CD14-positive monocyte (primary cell): ENCODE data around the gene PRTN3. TPM values are rescaled to one million over a fixed set of nuclear protein-coding genes. Genes with fewer than 3 reads are reported as not detected.

ENCODE experiments used
- DNase-seq, 3 donors: peaks; one replicate each; pipeline ENCODE4 v3.0.0-alpha.2; 2011 to 2022
- H2AFZ ChIP-seq: 2 replicates; pipeline ENCODE4 v1.6.0; 2012; ENCODE audit warnings: mild to moderate bottlenecking, low read depth, low read length, inconsistent platforms; ENCODE audit not compliant: insufficient read depth, poor library complexity, severe bottlenecking
- H3K27ac ChIP-seq, 2 donors: 1 replicate in 1 of 2; 2 replicates in 1 of 2; pipeline ENCODE4 v1.5.1; 2012 to 2013; ENCODE audit warnings: low read length in 2 of 2, control low read depth in 1 of 2, inconsistent platforms in 1 of 2, low read depth in 1 of 2, mild to moderate bottlenecking in 1 of 2
- H3K27me3 ChIP-seq, 2 donors: one replicate each; pipeline versions ENCODE4 v1.6.0 to v1.6.1; 2011 to 2013; ENCODE audit warnings: low read length in 2 of 2; ENCODE audit not compliant: control insufficient read depth in 2 of 2, insufficient read depth in 2 of 2
- H3K36me3 ChIP-seq, 2 donors: replicated peaks in 1 of 2; 1 replicate in 1 of 2; 2 replicates in 1 of 2; pipeline versions ENCODE4 v1.5.1 to v1.6.1; 2012 to 2013; ENCODE audit warnings: low read length in 2 of 2, control low read depth in 1 of 2, inconsistent platforms in 1 of 2, mild to moderate bottlenecking in 1 of 2; ENCODE audit not compliant: insufficient read depth in 2 of 2, control insufficient read depth in 1 of 2
- H3K4me1 ChIP-seq, 2 donors: 1 replicate in 1 of 2; 2 replicates in 1 of 2; pipeline versions ENCODE4 v1.5.1 to v1.6.1; 2012 to 2013; ENCODE audit warnings: low read length in 2 of 2, control low read depth in 1 of 2, inconsistent platforms in 1 of 2, mild to moderate bottlenecking in 1 of 2, moderate library complexity in 1 of 2; ENCODE audit not compliant: insufficient read depth in 2 of 2, control insufficient read depth in 1 of 2
- H3K4me2 ChIP-seq: replicated peaks from 2 replicates; pipeline ENCODE3; 2012; ENCODE audit warnings: low read length, moderate library complexity, mild to moderate bottlenecking; ENCODE audit not compliant: poor library complexity, severe bottlenecking; ENCODE audit errors: extremely low read depth
- H3K4me3 ChIP-seq, 3 experiments: fragments of 200-600 bp in 1 of 3; sonication (generic) in 1 of 3; replicated peaks in 1 of 3; 1 replicate in 2 of 3; 2 replicates in 1 of 3; pipeline ENCODE4 v1.5.1; 2011 to 2013; ENCODE audit warnings: low read length in 3 of 3, mild to moderate bottlenecking in 3 of 3, control low read depth in 2 of 3, low read depth in 2 of 3, inconsistent platforms in 1 of 3, moderate library complexity in 1 of 3
- H3K79me2 ChIP-seq: 2 replicates; pipeline ENCODE4 v1.6.0; 2012; ENCODE audit warnings: mild to moderate bottlenecking, control low read depth, inconsistent platforms, low read length, moderate library complexity; ENCODE audit not compliant: insufficient read depth
- H3K9ac ChIP-seq: 2 replicates; pipeline ENCODE4 v1.6.0; 2017; ENCODE audit warnings: low read length, mild to moderate bottlenecking; ENCODE audit not compliant: insufficient read depth, poor library complexity, severe bottlenecking
- H3K9me3 ChIP-seq, 2 donors: replicated peaks in 1 of 2; 1 replicate in 1 of 2; 2 replicates in 1 of 2; pipeline versions ENCODE4 v1.5.1 to v1.6.1; 2012 to 2013; ENCODE audit warnings: low read length in 2 of 2, control low read depth in 1 of 2; ENCODE audit not compliant: control insufficient read depth in 1 of 2, insufficient read depth in 1 of 2
- H4K20me1 ChIP-seq: 2 replicates; pipeline ENCODE4 v1.6.0; 2012; ENCODE audit warnings: mild to moderate bottlenecking, low read length, control low read depth, moderate library complexity; ENCODE audit not compliant: insufficient read depth
- H3K27ac Mint-ChIP-seq, 7 donors: one replicate each; pipeline ENCODE4 v1.8.0; 2020; ENCODE audit warnings: mild to moderate bottlenecking in 7 of 7, mixed read lengths in 7 of 7, moderate library complexity in 6 of 7, inconsistent platforms in 2 of 7
- H3K27me3 Mint-ChIP-seq, 3 donors: one replicate each; pipeline ENCODE4 v1.8.0; 2021 to 2022; ENCODE audit warnings: low read depth in 3 of 3, mild to moderate bottlenecking in 3 of 3, mixed read lengths in 3 of 3, moderate library complexity in 3 of 3, inconsistent platforms in 1 of 3
- H3K36me3 Mint-ChIP-seq, 2 donors: one replicate each; pipeline ENCODE4 v1.8.0; 2020; ENCODE audit warnings: mixed read lengths in 2 of 2, inconsistent platforms in 1 of 2, mild to moderate bottlenecking in 1 of 2
- H3K4me1 Mint-ChIP-seq: one replicate; pipeline ENCODE4 v1.8.0; 2020; ENCODE audit warnings: mild to moderate bottlenecking, mixed read lengths
- H3K4me3 Mint-ChIP-seq, 2 donors: one replicate each; pipeline ENCODE4 v1.8.0; 2020; ENCODE audit warnings: mild to moderate bottlenecking in 2 of 2, mixed read lengths in 2 of 2, moderate library complexity in 1 of 2
- H3K9me3 Mint-ChIP-seq, 7 donors: one replicate each; pipeline ENCODE4 v1.8.0; 2020 to 2022; ENCODE audit warnings: mixed read lengths in 7 of 7, mild to moderate bottlenecking in 6 of 7, moderate library complexity in 6 of 7, inconsistent platforms in 2 of 7
- WGBS: methylation state at CpG from one replicate; pipeline ENCODE4 v1.1.5; 2013; ENCODE audit warnings: missing lambda C conversion rate; ENCODE audit not compliant: insufficient coverage; 5-methylcytosine and 5-hydroxymethylcytosine counted together
- intact Hi-C, 2 donors: fragments of 100-400 bp; cut with micrococcal nuclease; formaldehyde crosslinking; loops; one replicate each; pipeline versions ENCODE4 v1.15.0 to v1.15.1; 2023
- polyA minus RNA-seq: library from RNA; depleted of rRNA, polyadenylated mRNA; stranded (reverse); fragments of >200 nt; gene quantifications from 2 replicates; pipeline ENCODE4 v1.2.3, GENCODE V29; 2012
- polyA plus RNA-seq, 3 donors: library from polyadenylated mRNA; depleted of rRNA in 1 of 3; unstranded in 2 of 3; stranded (reverse) in 1 of 3; fragments of 300-500 nt in 2 of 3; fragments of >200 nt in 1 of 3; fragmentation: Illumina TruSeq in 2 of 3; gene quantifications; 1 replicate in 2 of 3; 2 replicates in 1 of 3; pipeline ENCODE4 v1.2.3, GENCODE V29; 2012 to 2021
- total RNA-seq, 12 experiments: library from RNA in 1 of 12; stranded (reverse) in 1 of 12; fragments of 120-200 nt in 1 of 12; gene quantifications; one replicate each; pipeline ENCODE4 v1.2.4 and lab custom pipeline; 2013 to 2026; ENCODE audit warnings: mixed read lengths in 6 of 12, inconsistent platforms in 1 of 12
- TF ChIP-seq, protein P1 (sequence below): fragments of 200-600 bp; IDR thresholded peaks from one replicate; pipeline ENCODE4 v1.8.0; 2022; ENCODE audit warnings: antibody characterized with exemption, mild to moderate bottlenecking

The PRTN3 gene, protein sequence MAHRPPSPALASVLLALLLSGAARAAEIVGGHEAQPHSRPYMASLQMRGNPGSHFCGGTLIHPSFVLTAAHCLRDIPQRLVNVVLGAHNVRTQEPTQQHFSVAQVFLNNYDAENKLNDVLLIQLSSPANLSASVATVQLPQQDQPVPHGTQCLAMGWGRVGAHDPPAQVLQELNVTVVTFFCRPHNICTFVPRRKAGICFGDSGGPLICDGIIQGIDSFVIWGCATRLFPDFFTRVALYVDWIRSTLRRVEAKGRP
- total RNA-seq (2013), result not detected
- polyA plus RNA-seq (under 1 TPM in 1 of 3 donors, not detected in 2; 0.11 TPM), polyA minus RNA-seq (0.69 TPM in 1 of 2 replicates, not detected in the other), total RNA-seq (lab: John Stamatoyannopoulos, UW) (0 to 0.29 (median 0.08) reads per million in 11 experiments)

DNA sequence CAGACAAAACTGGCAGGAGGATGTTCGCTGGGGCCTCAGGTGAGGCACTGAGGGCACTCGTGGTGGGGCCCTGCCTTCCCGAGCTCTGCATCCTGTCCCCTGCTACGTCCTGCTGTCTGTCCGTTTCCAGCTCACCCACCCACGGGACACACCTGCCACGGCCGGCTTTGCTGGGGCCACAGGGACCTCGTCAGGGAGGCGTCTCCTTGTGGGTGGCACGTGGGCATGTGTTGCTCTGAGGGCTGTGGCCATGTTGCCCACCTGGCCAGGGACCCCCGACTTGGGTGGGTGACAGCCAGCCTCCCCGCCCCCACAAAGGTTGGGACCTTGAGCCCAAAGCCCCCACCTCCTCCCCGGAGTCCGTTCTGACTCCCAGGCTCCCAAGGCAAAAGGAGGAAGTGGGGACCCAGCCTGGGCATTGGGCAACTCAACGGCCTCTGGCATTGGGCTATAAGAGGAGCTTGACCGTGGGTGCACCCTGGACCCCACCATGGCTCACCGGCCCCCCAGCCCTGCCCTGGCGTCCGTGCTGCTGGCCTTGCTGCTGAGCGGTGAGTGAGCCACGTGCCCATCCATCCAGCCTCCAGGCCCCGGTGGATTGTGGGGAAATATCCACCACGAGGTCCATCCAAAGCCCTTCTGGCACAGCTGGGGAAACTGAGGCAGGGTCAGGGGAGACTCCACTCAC lies at the start of gene PRTN3:
PRTN3 (plus strand) TSS at position 481 of the 688 bp plus-strand sequence; CDS start at position 491, 10 bp downstream.
- no peak within 1 kb of the TSS for H3K27ac ChIP-seq
- H3K4me3 Mint-ChIP-seq, result peak within 1 kb of the TSS in 1 of 2 donors; percentile 59
- 10% methylated on average over 19 of the region's 24 CpGs for WGBS
- TF ChIP-seq, protein P1, sequence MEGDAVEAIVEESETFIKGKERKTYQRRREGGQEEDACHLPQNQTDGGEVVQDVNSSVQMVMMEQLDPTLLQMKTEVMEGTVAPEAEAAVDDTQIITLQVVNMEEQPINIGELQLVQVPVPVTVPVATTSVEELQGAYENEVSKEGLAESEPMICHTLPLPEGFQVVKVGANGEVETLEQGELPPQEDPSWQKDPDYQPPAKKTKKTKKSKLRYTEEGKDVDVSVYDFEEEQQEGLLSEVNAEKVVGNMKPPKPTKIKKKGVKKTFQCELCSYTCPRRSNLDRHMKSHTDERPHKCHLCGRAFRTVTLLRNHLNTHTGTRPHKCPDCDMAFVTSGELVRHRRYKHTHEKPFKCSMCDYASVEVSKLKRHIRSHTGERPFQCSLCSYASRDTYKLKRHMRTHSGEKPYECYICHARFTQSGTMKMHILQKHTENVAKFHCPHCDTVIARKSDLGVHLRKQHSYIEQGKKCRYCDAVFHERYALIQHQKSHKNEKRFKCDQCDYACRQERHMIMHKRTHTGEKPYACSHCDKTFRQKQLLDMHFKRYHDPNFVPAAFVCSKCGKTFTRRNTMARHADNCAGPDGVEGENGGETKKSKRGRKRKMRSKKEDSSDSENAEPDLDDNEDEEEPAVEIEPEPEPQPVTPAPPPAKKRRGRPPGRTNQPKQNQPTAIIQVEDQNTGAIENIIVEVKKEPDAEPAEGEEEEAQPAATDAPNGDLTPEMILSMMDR, result no peak
- H3K27me3 ChIP-seq, result peaks cover 0 to 23% of the 10 kb centered on the region in 2 donors
- H3K27me3 Mint-ChIP-seq, result peaks cover 41 to 53% (median 50%) of the 10 kb centered on the region in 3 donors
- H3K4me1 ChIP-seq, result peaks cover 54 to 70% of the 10 kb centered on the region in 2 donors
- peak within 1 kb of the TSS in 3 of 7 donors; percentile 23 to 56 (median 46) for H3K27ac Mint-ChIP-seq
- peaks cover 0 to 8% of the 10 kb centered on the region in 2 donors for H3K36me3 Mint-ChIP-seq
- H3K9ac ChIP-seq, result no peak within 1 kb of the TSS
- peaks cover 5% of the 10 kb centered on the region for H4K20me1 ChIP-seq
- DNase-seq, result peak; percentile 59 to 83 (median 80)
- H3K4me1 Mint-ChIP-seq, result peaks cover 65% of the 10 kb centered on the region
- peaks cover 0 to 17% (median 3%) of the 10 kb centered on the region in 7 donors for H3K9me3 Mint-ChIP-seq
- no peaks in the 10 kb centered on the region for H3K9me3 ChIP-seq
- peaks cover 48% of the 10 kb centered on the region for H3K79me2 ChIP-seq
- no peak within 1 kb of the TSS for H2AFZ ChIP-seq
- H3K4me3 ChIP-seq, result peak within 1 kb of the TSS in 1 of 3 experiments; percentile 51
- intact Hi-C loops, result no loop called here
- H3K36me3 ChIP-seq, result no peaks in the 10 kb centered on the region
- H3K4me2 ChIP-seq, result peak within 1 kb of the TSS; percentile 70

DNA sequence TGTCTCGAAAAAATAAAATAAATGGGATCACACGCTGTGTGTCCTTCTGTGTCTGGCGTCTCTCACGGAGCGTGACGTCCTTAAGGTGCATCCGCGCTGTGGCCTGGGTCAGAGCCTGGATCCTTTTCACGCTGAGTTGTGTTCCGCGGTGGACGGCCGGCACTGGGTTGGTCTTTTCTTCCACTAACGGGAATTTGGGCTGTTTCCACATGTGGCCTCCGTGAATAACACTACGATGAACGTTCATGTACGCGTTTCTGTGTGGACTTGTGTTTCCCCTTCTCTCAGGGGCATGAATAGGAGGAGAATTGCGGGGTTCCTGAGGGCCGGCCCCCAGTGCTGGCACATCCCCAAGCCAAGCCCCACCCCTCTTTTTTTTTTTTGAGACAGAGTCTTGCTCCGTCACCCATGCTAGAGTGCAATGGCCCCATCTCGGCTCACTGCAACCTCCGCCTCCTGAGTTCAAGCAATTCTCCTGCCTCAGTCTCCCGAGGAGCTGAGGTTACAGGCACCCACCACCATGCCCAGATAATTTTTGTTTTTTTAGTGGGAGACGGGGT lies 49.7 kb upstream of the PRTN3 start:
- TF ChIP-seq, protein P1, result no peak
- peaks cover 0 to 2% of the 10 kb centered on the region in 2 donors for H3K36me3 Mint-ChIP-seq
- DNase-seq, result no peak
- Histone ChIP-seq H3K36me3 (no peaks in the 10 kb centered on the region), H3K27ac (no peak overlapping the region), H3K4me2 (no peak overlapping the region), H3K9ac (no peak overlapping the region), H3K4me1 (peaks cover 16% of the 10 kb centered on the region in 2 donors), H3K4me3 (no peak overlapping the region), H3K79me2 (peaks cover under 1% of the 10 kb centered on the region), H2AFZ (no peak overlapping the region), H3K9me3 (no peaks in the 10 kb centered on the region), H3K27me3 (no peaks in the 10 kb centered on the region), H4K20me1 (no peaks in the 10 kb centered on the region)
- H3K4me3 Mint-ChIP-seq, result peak overlapping the region in 1 of 2 donors; percentile 42
- H3K9me3 Mint-ChIP-seq, result peaks cover 0 to 2% (median 0%) of the 10 kb centered on the region in 7 donors
- peaks cover 12% of the 10 kb centered on the region for H3K4me1 Mint-ChIP-seq
- H3K27ac Mint-ChIP-seq, result no peak overlapping the region
- intact Hi-C loops, result no loop called here
- H3K27me3 Mint-ChIP-seq, result peaks cover 4 to 6% (median 5%) of the 10 kb centered on the region in 3 donors
- WGBS, result 83% methylated on average over 21 of the region's 26 CpGs
